Mesenchymal stem cell (in vitro differentiated cells and primary cell): ENCODE results near the gene LGR6.
A peak's percentile ranks its signal among the peaks of the same experiment; 100 is the strongest.

Experiments used
- DNase-seq: peaks from one replicate; pipeline ENCODE4 v3.0.0-alpha.2; 2013
- H2AFZ ChIP-seq: one replicate; pipeline ENCODE4 v1.6.1; 2013; ENCODE audit warnings: low read depth, mild to moderate bottlenecking, control low read depth, inconsistent platforms, low read length, moderate library complexity
- H2AK5ac ChIP-seq: 2 replicates; pipeline ENCODE4 v1.6.1; 2013; ENCODE audit warnings: low read length, moderate library complexity, mild to moderate bottlenecking, inconsistent platforms; ENCODE audit not compliant: severe bottlenecking
- H2BK120ac ChIP-seq: one replicate; pipeline ENCODE4 v1.6.1; 2013; ENCODE audit warnings: low read depth, mild to moderate bottlenecking, inconsistent platforms, low read length, moderate library complexity
- H2BK12ac ChIP-seq, 2 experiments: one replicate each; pipeline ENCODE4 v1.6.1; 2013; ENCODE audit warnings: inconsistent platforms in 2 of 2, low read length in 2 of 2, mild to moderate bottlenecking in 2 of 2, moderate library complexity in 2 of 2, control low read depth in 1 of 2
- H2BK15ac ChIP-seq: one replicate; pipeline ENCODE4 v1.6.1; 2013; ENCODE audit warnings: mild to moderate bottlenecking, low read depth, inconsistent platforms; ENCODE audit not compliant: poor library complexity, severe bottlenecking
- H2BK5ac ChIP-seq: 2 replicates; pipeline ENCODE4 v1.6.1; 2013; ENCODE audit warnings: low read depth, mild to moderate bottlenecking, low read length, control low read depth, inconsistent platforms; ENCODE audit not compliant: poor library complexity, severe bottlenecking
- H3K14ac ChIP-seq, 2 experiments: one replicate each; pipeline ENCODE4 v1.6.1; 2013; ENCODE audit warnings: inconsistent platforms in 2 of 2, low read length in 2 of 2, control low read depth in 1 of 2, mild to moderate bottlenecking in 1 of 2, moderate library complexity in 1 of 2
- H3K18ac ChIP-seq, 2 experiments: one replicate each; pipeline ENCODE4 v1.6.1; 2013; ENCODE audit warnings: inconsistent platforms in 2 of 2, low read length in 2 of 2, control low read depth in 1 of 2, low read depth in 1 of 2, mild to moderate bottlenecking in 1 of 2
- H3K23ac ChIP-seq, 2 experiments: one replicate each; pipeline ENCODE4 v1.6.1; 2013; ENCODE audit warnings: inconsistent platforms in 2 of 2, low read length in 2 of 2, mild to moderate bottlenecking in 2 of 2, moderate library complexity in 2 of 2, control low read depth in 1 of 2
- H3K27ac ChIP-seq: 2 replicates; pipeline ENCODE4 v1.5.1; 2013; ENCODE audit warnings: mild to moderate bottlenecking, moderate library complexity, low read length, control low read depth, inconsistent platforms; ENCODE audit not compliant: poor library complexity, severe bottlenecking
- H3K27me3 ChIP-seq, 2 experiments: 2 replicates each; pipeline versions ENCODE4 v1.6.1 to v1.7.0; 2013; ENCODE audit warnings: low read length in 2 of 2, mild to moderate bottlenecking in 2 of 2, moderate library complexity in 2 of 2, control low read depth in 1 of 2, inconsistent platforms in 1 of 2; ENCODE audit not compliant: control insufficient read depth in 1 of 2, insufficient read depth in 1 of 2
- H3K36me3 ChIP-seq, 2 experiments: 2 replicates each; pipeline versions ENCODE4 v1.6.1 to v1.7.0; 2013; ENCODE audit warnings: low read length in 2 of 2, control low read depth in 1 of 2, inconsistent platforms in 1 of 2, low read depth in 1 of 2, mild to moderate bottlenecking in 1 of 2; ENCODE audit not compliant: insufficient read depth in 2 of 2, control insufficient read depth in 1 of 2
- H3K4ac ChIP-seq, 2 experiments: one replicate each; pipeline ENCODE4 v1.6.1; 2013; ENCODE audit warnings: inconsistent platforms in 2 of 2, low read length in 2 of 2, mild to moderate bottlenecking in 2 of 2, moderate library complexity in 2 of 2, control low read depth in 1 of 2, low read depth in 1 of 2
- H3K4me1 ChIP-seq: 2 replicates; pipeline ENCODE4 v1.6.1; 2013; ENCODE audit warnings: low read depth, low read length, control low read depth; ENCODE audit not compliant: control insufficient read depth, insufficient read depth
- H3K4me2 ChIP-seq: 2 replicates; pipeline ENCODE4 v1.6.1; 2013; ENCODE audit warnings: low read length, mild to moderate bottlenecking, inconsistent platforms; ENCODE audit not compliant: poor library complexity, severe bottlenecking
- H3K4me3 ChIP-seq, 2 experiments: 2 replicates each; pipeline versions ENCODE4 v1.5.1 to v1.7.0; 2013; ENCODE audit warnings: low read length in 2 of 2, mild to moderate bottlenecking in 2 of 2, control low read depth in 1 of 2, low read depth in 1 of 2; ENCODE audit not compliant: insufficient read depth in 1 of 2
- H3K79me1 ChIP-seq: replicated peaks from 2 replicates; pipeline ENCODE4 v1.6.1; 2013; ENCODE audit warnings: mild to moderate bottlenecking, control low read depth, low read length, inconsistent platforms; ENCODE audit not compliant: poor library complexity, severe bottlenecking
- H3K9ac ChIP-seq: 2 replicates; pipeline ENCODE4 v1.7.0; 2013; ENCODE audit warnings: mild to moderate bottlenecking, low read length, moderate library complexity
- H3K9me3 ChIP-seq: 2 replicates; pipeline ENCODE4 v1.7.0; 2013; ENCODE audit warnings: mild to moderate bottlenecking, low read length; ENCODE audit not compliant: control insufficient read depth
- H4K8ac ChIP-seq: one replicate; pipeline ENCODE4 v1.6.1; 2013; ENCODE audit warnings: inconsistent platforms, mild to moderate bottlenecking, low read length, moderate library complexity
- H4K91ac ChIP-seq: one replicate; pipeline ENCODE4 v1.6.1; 2013; ENCODE audit warnings: mild to moderate bottlenecking, low read length, inconsistent platforms
- WGBS: methylation state at CpG from one replicate; pipeline ENCODE4 v1.1.7; 2013; ENCODE audit warnings: mixed read lengths; 5-methylcytosine and 5-hydroxymethylcytosine counted together

Gene LGR6

GRCh38 chr1:202197653-202198365 is 4.2 kb downstream of the LGR6 start:
- Histone ChIP-seq H2AK5ac (no peak overlapping the region), H3K18ac (no peak overlapping the region), H2AFZ (no peak overlapping the region), H4K91ac (no peak overlapping the region), H3K4me3 (no peak overlapping the region), H3K79me1 (no peaks in the 10 kb centered on the region), H3K27me3 (peaks cover 42 to 90% of the 10 kb centered on the region in 2 experiments), H2BK5ac (no peak overlapping the region), H4K8ac (no peak overlapping the region), H3K4me1 (peaks cover 22% of the 10 kb centered on the region), H3K27ac (no peak overlapping the region), H3K4ac (no peak overlapping the region), H3K36me3 (no peaks in the 10 kb centered on the region), H3K9me3 (no peaks in the 10 kb centered on the region), H3K9ac (no peak overlapping the region), H3K23ac (no peak overlapping the region), H2BK12ac (no peak overlapping the region), H2BK120ac (no peak overlapping the region), H2BK15ac (no peak overlapping the region), H3K4me2 (no peak overlapping the region), H3K14ac (no peak overlapping the region)
- DNase-seq = no peak
- 76% methylated on average over 5 of the region's 7 CpGs for WGBS

GRCh38 chr1:202198366-202198724 is 4.7 kb downstream of the LGR6 start:
- Histone ChIP-seq H2BK12ac (no peak overlapping the region), H3K4ac (no peak overlapping the region), H3K14ac (no peak overlapping the region), H3K36me3 (no peaks in the 10 kb centered on the region), H2BK15ac (no peak overlapping the region), H4K91ac (no peak overlapping the region), H3K79me1 (no peaks in the 10 kb centered on the region), H3K4me3 (no peak overlapping the region), H2AK5ac (no peak overlapping the region), H3K9ac (no peak overlapping the region), H3K23ac (no peak overlapping the region), H2BK5ac (no peak overlapping the region), H3K4me1 (peaks cover 17% of the 10 kb centered on the region), H3K18ac (no peak overlapping the region), H3K9me3 (no peaks in the 10 kb centered on the region), H3K27ac (no peak overlapping the region), H2AFZ (no peak overlapping the region), H2BK120ac (no peak overlapping the region), H4K8ac (no peak overlapping the region), H3K4me2 (no peak overlapping the region), H3K27me3 (peaks cover 37 to 89% of the 10 kb centered on the region in 2 experiments)
- DNase-seq = no peak
- WGBS = 54% methylated on average over 1 of the region's 1 CpG

- no peak overlapping the region for H2BK12ac ChIP-seq
- peaks cover 31 to 88% of the 10 kb centered on the region in 2 experiments for H3K27me3 ChIP-seq
- H2AFZ ChIP-seq = no peak overlapping the region
- H2BK15ac ChIP-seq = no peak overlapping the region
- peaks cover 9% of the 10 kb centered on the region for H3K4me1 ChIP-seq
- no peak overlapping the region for H2BK5ac ChIP-seq
- no peaks in the 10 kb centered on the region for H3K9me3 ChIP-seq
- no peak for DNase-seq
- 90% methylated on average over 15 of the region's 16 CpGs for WGBS
- H3K9ac ChIP-seq = no peak overlapping the region
- H3K18ac ChIP-seq = no peak overlapping the region
- H3K79me1 ChIP-seq = no peaks in the 10 kb centered on the region
- no peak overlapping the region for H2BK120ac ChIP-seq
- no peak overlapping the region for H4K8ac ChIP-seq
- no peak overlapping the region for H3K14ac ChIP-seq
- H3K4me3 ChIP-seq = no peak overlapping the region
- no peak overlapping the region for H3K4me2 ChIP-seq
- H2AK5ac ChIP-seq = no peak overlapping the region
- H3K4ac ChIP-seq = no peak overlapping the region
- no peak overlapping the region for H4K91ac ChIP-seq
- no peak overlapping the region for H3K27ac ChIP-seq
- no peak overlapping the region for H3K23ac ChIP-seq
- H3K36me3 ChIP-seq = no peaks in the 10 kb centered on the region
Observed at GRCh38 chr1:202199040-202199889, 5.7 kb downstream of the LGR6 start.

- H3K27ac ChIP-seq = no peak overlapping the region
- 23% methylated on average over 4 of the region's 4 CpGs for WGBS
- no peak overlapping the region for H3K4me2 ChIP-seq
- H2BK12ac ChIP-seq = no peak overlapping the region
- H3K9ac ChIP-seq = no peak overlapping the region
- no peak overlapping the region for H4K8ac ChIP-seq
- H3K4ac ChIP-seq = no peak overlapping the region
- H3K36me3 ChIP-seq = no peaks in the 10 kb centered on the region
- H2BK5ac ChIP-seq = no peak overlapping the region
- H4K91ac ChIP-seq = no peak overlapping the region
- H3K14ac ChIP-seq = peak overlapping the region in 1 of 2 experiments; percentile 10
- H3K18ac ChIP-seq = no peak overlapping the region
- no peak overlapping the region for H3K23ac ChIP-seq
- H3K4me1 ChIP-seq = peaks cover 9% of the 10 kb centered on the region
- no peak overlapping the region for H3K4me3 ChIP-seq
- no peak overlapping the region for H2BK120ac ChIP-seq
- H3K27me3 ChIP-seq = peaks cover 22 to 85% of the 10 kb centered on the region in 2 experiments
- H2AFZ ChIP-seq = no peak overlapping the region
- no peaks in the 10 kb centered on the region for H3K9me3 ChIP-seq
- peak overlapping the region; percentile 23 for H2AK5ac ChIP-seq
- H3K79me1 ChIP-seq = no peaks in the 10 kb centered on the region
- H2BK15ac ChIP-seq = no peak overlapping the region
- peak; percentile 33 for DNase-seq
Observed at GRCh38 chr1:202200112-202200548, 6.5 kb downstream of the LGR6 start.
